Body of pancreas (tissue), 4 donors: ENCODE results near the gene ABI3BP.

Experiments
- POLR2A ChIP-seq, 3 donors: fragments of 450-650 bp; IDR thresholded peaks; one replicate each; pipeline ENCODE4 v1.6.1; 2016; ENCODE audit warnings: antibody characterized with exemption in 3 of 3, mild to moderate bottlenecking in 2 of 3
- TF ChIP-seq, protein P1 (sequence below), 7 experiments: fragments of 450-650 bp in 4 of 7; fragments of 200-600 bp in 3 of 7; sonication (generic) in 3 of 7; IDR thresholded peaks; one replicate each; pipeline ENCODE4 v1.5.1; 2016 to 2019; ENCODE audit warnings: antibody characterized with exemption in 7 of 7

DNA sequence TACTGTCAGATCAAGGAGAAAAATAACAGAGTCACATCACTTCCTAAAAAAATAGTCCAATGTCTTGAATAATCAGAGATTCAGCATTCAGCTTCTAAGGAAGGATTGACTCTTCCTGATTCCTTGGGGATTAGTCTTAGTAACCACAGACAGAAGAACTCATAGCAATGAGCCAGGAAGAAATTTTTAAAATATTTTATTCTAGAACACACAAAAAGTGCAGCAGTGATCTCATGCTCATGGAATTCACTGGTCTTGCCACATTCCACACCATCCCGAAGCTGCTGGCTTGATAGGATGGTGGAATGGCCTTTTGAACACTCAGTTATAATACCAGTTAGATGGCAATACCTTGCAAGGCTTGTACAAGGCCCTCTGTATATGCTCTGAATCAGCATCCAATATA is 43.0 kb upstream of the ABI3BP start:
- TF ChIP-seq, protein P1, sequence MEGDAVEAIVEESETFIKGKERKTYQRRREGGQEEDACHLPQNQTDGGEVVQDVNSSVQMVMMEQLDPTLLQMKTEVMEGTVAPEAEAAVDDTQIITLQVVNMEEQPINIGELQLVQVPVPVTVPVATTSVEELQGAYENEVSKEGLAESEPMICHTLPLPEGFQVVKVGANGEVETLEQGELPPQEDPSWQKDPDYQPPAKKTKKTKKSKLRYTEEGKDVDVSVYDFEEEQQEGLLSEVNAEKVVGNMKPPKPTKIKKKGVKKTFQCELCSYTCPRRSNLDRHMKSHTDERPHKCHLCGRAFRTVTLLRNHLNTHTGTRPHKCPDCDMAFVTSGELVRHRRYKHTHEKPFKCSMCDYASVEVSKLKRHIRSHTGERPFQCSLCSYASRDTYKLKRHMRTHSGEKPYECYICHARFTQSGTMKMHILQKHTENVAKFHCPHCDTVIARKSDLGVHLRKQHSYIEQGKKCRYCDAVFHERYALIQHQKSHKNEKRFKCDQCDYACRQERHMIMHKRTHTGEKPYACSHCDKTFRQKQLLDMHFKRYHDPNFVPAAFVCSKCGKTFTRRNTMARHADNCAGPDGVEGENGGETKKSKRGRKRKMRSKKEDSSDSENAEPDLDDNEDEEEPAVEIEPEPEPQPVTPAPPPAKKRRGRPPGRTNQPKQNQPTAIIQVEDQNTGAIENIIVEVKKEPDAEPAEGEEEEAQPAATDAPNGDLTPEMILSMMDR (IDR thresholded peaks at IDR 0.05) = no peak
- no peak for TF ChIP-seq POLR2A (IDR thresholded peaks at IDR 0.05)
